ENCODE measurements around the gene COMTD1. TPM values are rescaled to one million over a fixed set of nuclear protein-coding genes. Genes with fewer than 3 reads are reported as not detected.
A peak's percentile ranks its signal among the peaks of the same experiment; 100 is the strongest.

COMTD1 gene
- total RNA-seq: 10 to 100 TPM; 34.2 to 34.8 TPM

- CTCF ChIA-PET: interaction anchor here (0.6 to 11.0 kb wide), 40 partner anchors 10 to 993 kb away, joined by 3 to 215 read pairs (median 4); partner anchors contain the start of genes SAMD8 and VDAC2
- H3K36me3 Mint-ChIP-seq (ENCODE audit: low read depth): peaks cover 27% of the 10 kb centered on the region
- peak; percentile 96 for DNase-seq
- peak within 1 kb of the TSS; percentile 82 for H3K4me3 Mint-ChIP-seq
- peak within 1 kb of the TSS; percentile 72 for H3K27ac Mint-ChIP-seq
- POLR2A ChIA-PET: interaction anchor here (0.6 to 8.8 kb wide), 10 partner anchors 10 to 1059 kb away, joined by 3 to 193 read pairs (median 6); partner anchors contain the start of genes KAT6B, SAMD8 and VDAC2
- H3K9me3 Mint-ChIP-seq: no peaks in the 10 kb centered on the region
- no peaks in the 10 kb centered on the region for H3K27me3 Mint-ChIP-seq
- H3K4me1 Mint-ChIP-seq: peaks cover 32% of the 10 kb centered on the region
Measured at GRCh38 chr10:75235375-75236177, at the start of gene COMTD1. Gene COMTD1 (minus strand): TSS chr10:75235957. CDS start chr10:75235928, 29 bp downstream.

GRCh38 chr10:75283671-75284470, 48.1 kb upstream of the COMTD1 start:
- Mint-ChIP-seq H3K27ac (no peak overlapping the region), H3K36me3 (ENCODE audit: low read depth) (no peaks in the 10 kb centered on the region), H3K4me1 (no peaks in the 10 kb centered on the region), H3K27me3 (peaks cover 22% of the 10 kb centered on the region), H3K4me3 (no peak overlapping the region), H3K9me3 (no peaks in the 10 kb centered on the region)
- CTCF ChIA-PET: no interaction called here
- POLR2A ChIA-PET: no interaction called here
- DNase-seq: no peak

- Mint-ChIP-seq H3K4me1 (no peaks in the 10 kb centered on the region), H3K4me3 (no peak overlapping the region), H3K36me3 (ENCODE audit: low read depth) (no peaks in the 10 kb centered on the region), H3K9me3 (no peaks in the 10 kb centered on the region), H3K27ac (no peak overlapping the region), H3K27me3 (peaks cover 22% of the 10 kb centered on the region)
- no peak for DNase-seq
- POLR2A ChIA-PET: no interaction called here
- CTCF ChIA-PET: no interaction called here
Measured at GRCh38 chr10:75283078-75283670, 47.4 kb upstream of the COMTD1 start.

- H3K27ac Mint-ChIP-seq: no peak overlapping the region
- H3K4me1 Mint-ChIP-seq: no peaks in the 10 kb centered on the region
- no peak for DNase-seq
- H3K4me3 Mint-ChIP-seq: no peak overlapping the region
- H3K36me3 Mint-ChIP-seq (ENCODE audit: low read depth): no peaks in the 10 kb centered on the region
- ChIA-PET CTCF (no interaction called here), POLR2A (no interaction called here)
- peaks cover 22% of the 10 kb centered on the region for H3K27me3 Mint-ChIP-seq
- no peaks in the 10 kb centered on the region for H3K9me3 Mint-ChIP-seq
Measured at GRCh38 chr10:75281974-75282373, 46.2 kb upstream of the COMTD1 start.

GRCh38 chr10:75280236-75280635, 44.5 kb upstream of the COMTD1 start:
- Mint-ChIP-seq H3K4me3 (no peak overlapping the region), H3K36me3 (ENCODE audit: low read depth) (no peaks in the 10 kb centered on the region), H3K4me1 (no peaks in the 10 kb centered on the region), H3K9me3 (no peaks in the 10 kb centered on the region), H3K27me3 (peaks cover 20% of the 10 kb centered on the region), H3K27ac (no peak overlapping the region)
- ChIA-PET POLR2A (no interaction called here), CTCF (no interaction called here)
- DNase-seq: no peak

- no peak overlapping the region for H3K4me3 Mint-ChIP-seq
- ChIA-PET POLR2A (no interaction called here), CTCF (no interaction called here)
Measured at GRCh38 chr10:75276069-75276872, 40.5 kb upstream of the COMTD1 start.

GRCh38 chr10:75272896-75273295, 37.1 kb upstream of the COMTD1 start:
- ChIA-PET POLR2A (no interaction called here), CTCF (no interaction called here)
- Mint-ChIP-seq H3K4me3 (no peak overlapping the region), H3K36me3 (ENCODE audit: low read depth) (no peaks in the 10 kb centered on the region), H3K9me3 (no peaks in the 10 kb centered on the region), H3K27me3 (peaks cover 3% of the 10 kb centered on the region), H3K4me1 (no peaks in the 10 kb centered on the region), H3K27ac (no peak overlapping the region)
- no peak for DNase-seq

More at GRCh38 chr10:75276069-75276872, 40.5 kb upstream of the COMTD1 start:
- no peak overlapping the region for H3K27ac Mint-ChIP-seq
- no peaks in the 10 kb centered on the region for H3K9me3 Mint-ChIP-seq
- no peak for DNase-seq
- H3K4me1 Mint-ChIP-seq: no peaks in the 10 kb centered on the region
- no peaks in the 10 kb centered on the region for H3K36me3 Mint-ChIP-seq (ENCODE audit: low read depth)
- H3K27me3 Mint-ChIP-seq: peaks cover 9% of the 10 kb centered on the region

GRCh38 chr10:75272094-75272493, 36.3 kb upstream of the COMTD1 start:
- Mint-ChIP-seq H3K27ac (no peak overlapping the region), H3K4me1 (no peaks in the 10 kb centered on the region), H3K4me3 (no peak overlapping the region), H3K9me3 (no peaks in the 10 kb centered on the region), H3K27me3 (peaks cover 3% of the 10 kb centered on the region), H3K36me3 (ENCODE audit: low read depth) (no peaks in the 10 kb centered on the region)
- POLR2A ChIA-PET: no interaction called here
- CTCF ChIA-PET: no interaction called here
- no peak for DNase-seq

GRCh38 chr10:75269605-75270004, 33.8 kb upstream of the COMTD1 start:
- Mint-ChIP-seq H3K4me3 (no peak overlapping the region), H3K27me3 (no peaks in the 10 kb centered on the region), H3K4me1 (no peaks in the 10 kb centered on the region), H3K36me3 (ENCODE audit: low read depth) (no peaks in the 10 kb centered on the region), H3K27ac (no peak overlapping the region), H3K9me3 (no peaks in the 10 kb centered on the region)
- ChIA-PET CTCF (interaction anchor here (0.6 to 0.8 kb wide), 2 partner anchors 34 kb away, joined by 3 read pairs; partner anchors contain the start of gene COMTD1), POLR2A (no interaction called here)
- no peak for DNase-seq

GRCh38 chr10:75266945-75267344, 31.2 kb upstream of the COMTD1 start:
- DNase-seq: no peak
- POLR2A ChIA-PET: interaction anchor here (0.6 kb wide), 1 partner anchor 11 kb away, joined by 4 read pairs; no protein-coding TSS in a partner anchor
- Mint-ChIP-seq H3K9me3 (no peaks in the 10 kb centered on the region), H3K4me3 (no peak overlapping the region), H3K27me3 (no peaks in the 10 kb centered on the region), H3K36me3 (ENCODE audit: low read depth) (no peaks in the 10 kb centered on the region), H3K4me1 (no peaks in the 10 kb centered on the region), H3K27ac (no peak overlapping the region)
- CTCF ChIA-PET: no interaction called here

GRCh38 chr10:75265856-75266255, 30.1 kb upstream of the COMTD1 start:
- ChIA-PET POLR2A (no interaction called here), CTCF (no interaction called here)
- Mint-ChIP-seq H3K27ac (no peak overlapping the region), H3K36me3 (ENCODE audit: low read depth) (no peaks in the 10 kb centered on the region), H3K4me1 (no peaks in the 10 kb centered on the region), H3K4me3 (no peak overlapping the region), H3K27me3 (no peaks in the 10 kb centered on the region), H3K9me3 (no peaks in the 10 kb centered on the region)
- no peak for DNase-seq

- no peaks in the 10 kb centered on the region for H3K36me3 Mint-ChIP-seq (ENCODE audit: low read depth)
- H3K4me3 Mint-ChIP-seq: no peak overlapping the region
- no peaks in the 10 kb centered on the region for H3K27me3 Mint-ChIP-seq
- ChIA-PET CTCF (no interaction called here), POLR2A (no interaction called here)
- no peak overlapping the region for H3K27ac Mint-ChIP-seq
- peaks cover 2% of the 10 kb centered on the region for H3K9me3 Mint-ChIP-seq
- H3K4me1 Mint-ChIP-seq: no peaks in the 10 kb centered on the region
- DNase-seq: no peak
Measured at GRCh38 chr10:75263806-75264205, 28.0 kb upstream of the COMTD1 start.

Measured in activated CD4-positive, alpha-beta memory T cell treated with anti-CD3 and anti-CD28 coated beads, Interleukin-2, amount 10 ng/mL, durations not matched to agents 7 days and 5 days (primary cell).